SU-DHL-6 (cell line): ENCODE results near the gene SSNA1.

Source experiments
- CTCF ChIP-seq: fragments of 200-600 bp; sonication (generic); IDR thresholded peaks from one replicate; pipeline ENCODE4 v1.5.1; 2017; ENCODE audit warnings: antibody characterized with exemption, mild to moderate bottlenecking, low read length, moderate library complexity; ENCODE audit not compliant: insufficient read depth, poor library complexity, severe bottlenecking
- EZH2phosphoT487 ChIP-seq: fragments of 200-600 bp; sonication (generic), shearing (Covaris generic); conservative IDR thresholded peaks from 2 replicates; pipeline ENCODE4 v1.6.1; 2018; ENCODE audit warnings: mild to moderate bottlenecking, antibody characterized with exemption, low read length, moderate library complexity, mixed read lengths

- TF ChIP-seq CTCF (no peak), EZH2phosphoT487 (no peak)
Observed at GRCh38 chr9:137175345-137175961, 13.0 kb upstream of the SSNA1 start.
